ENCODE results near the gene NCKAP5.

DNA sequence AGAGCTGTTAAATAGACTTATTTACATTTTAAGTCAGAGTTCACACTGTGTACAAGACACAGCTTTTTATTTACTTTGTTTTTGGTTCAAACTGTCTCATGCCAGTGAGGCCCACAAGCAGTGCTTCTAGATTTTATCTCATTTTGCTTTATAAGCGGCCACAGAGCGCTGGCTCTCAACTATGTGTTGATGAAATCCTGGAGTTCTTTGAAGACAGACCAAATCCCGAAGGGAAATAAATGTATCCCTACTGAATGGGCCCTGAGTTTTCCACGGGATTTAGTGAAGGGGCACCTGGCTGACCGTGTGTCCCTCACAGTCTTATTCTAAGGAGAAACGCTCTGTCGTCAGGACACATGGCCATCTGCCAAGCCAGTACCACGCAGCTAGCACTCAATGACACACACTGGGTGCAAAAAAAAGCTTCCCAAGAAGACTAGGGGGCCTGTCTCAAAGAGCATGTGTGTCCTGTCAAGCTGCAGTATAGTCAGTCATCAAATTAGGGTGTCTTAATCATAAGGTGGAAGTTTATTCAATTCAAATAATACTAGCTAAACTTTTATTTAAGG is 921.6 kb downstream of the NCKAP5 start:
- no peak for TF ChIP-seq EZH2 (IDR thresholded peaks at IDR 0.05; ENCODE audit: insufficient read depth, poor library complexity, severe bottlenecking)
- no peak for TF ChIP-seq EZH2phosphoT487 (IDR thresholded peaks at IDR 0.05; ENCODE audit: insufficient read depth, low read depth)

Measured in GM23248 (cell line).